Lower leg skin (tissue), 3 donors: Measurements from ENCODE around the gene DCBLD1.

Source experiments
- POLR2A ChIP-seq, 2 donors: fragments of 450-650 bp; IDR thresholded peaks; one replicate each; pipeline ENCODE4 v1.6.1; 2016 to 2017; ENCODE audit warnings: antibody characterized with exemption in 2 of 2, mild to moderate bottlenecking in 1 of 2, moderate library complexity in 1 of 2
- TF ChIP-seq, protein P1 (sequence below), 3 donors: fragments of 450-650 bp; IDR thresholded peaks; one replicate each; pipeline ENCODE4 v1.5.1; 2016; ENCODE audit warnings: antibody characterized with exemption in 3 of 3, mild to moderate bottlenecking in 3 of 3, moderate library complexity in 2 of 3

DNA sequence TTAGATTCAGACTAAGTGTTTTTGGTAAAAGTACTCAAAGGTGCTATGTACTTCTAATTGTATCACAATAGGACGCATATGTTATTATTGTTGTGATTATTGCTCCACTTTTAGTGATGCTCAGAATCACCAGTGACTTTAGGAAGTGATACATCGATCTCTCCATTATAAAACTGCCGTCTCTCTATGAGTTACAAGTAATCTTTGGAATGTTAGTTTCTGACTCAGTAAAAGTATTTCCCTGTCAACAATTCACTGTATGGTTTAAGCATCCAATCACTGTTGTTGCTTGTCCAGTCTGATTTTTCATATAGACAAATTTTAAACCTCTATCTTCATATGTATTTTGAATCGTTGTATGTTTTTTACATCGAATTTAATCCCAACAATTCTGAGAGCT is 9.4 kb downstream of the DCBLD1 start:
- no peak for TF ChIP-seq POLR2A (IDR thresholded peaks at IDR 0.05)
- TF ChIP-seq, protein P1, sequence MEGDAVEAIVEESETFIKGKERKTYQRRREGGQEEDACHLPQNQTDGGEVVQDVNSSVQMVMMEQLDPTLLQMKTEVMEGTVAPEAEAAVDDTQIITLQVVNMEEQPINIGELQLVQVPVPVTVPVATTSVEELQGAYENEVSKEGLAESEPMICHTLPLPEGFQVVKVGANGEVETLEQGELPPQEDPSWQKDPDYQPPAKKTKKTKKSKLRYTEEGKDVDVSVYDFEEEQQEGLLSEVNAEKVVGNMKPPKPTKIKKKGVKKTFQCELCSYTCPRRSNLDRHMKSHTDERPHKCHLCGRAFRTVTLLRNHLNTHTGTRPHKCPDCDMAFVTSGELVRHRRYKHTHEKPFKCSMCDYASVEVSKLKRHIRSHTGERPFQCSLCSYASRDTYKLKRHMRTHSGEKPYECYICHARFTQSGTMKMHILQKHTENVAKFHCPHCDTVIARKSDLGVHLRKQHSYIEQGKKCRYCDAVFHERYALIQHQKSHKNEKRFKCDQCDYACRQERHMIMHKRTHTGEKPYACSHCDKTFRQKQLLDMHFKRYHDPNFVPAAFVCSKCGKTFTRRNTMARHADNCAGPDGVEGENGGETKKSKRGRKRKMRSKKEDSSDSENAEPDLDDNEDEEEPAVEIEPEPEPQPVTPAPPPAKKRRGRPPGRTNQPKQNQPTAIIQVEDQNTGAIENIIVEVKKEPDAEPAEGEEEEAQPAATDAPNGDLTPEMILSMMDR (IDR thresholded peaks at IDR 0.05), result no peak
